HG02885 (cell line): ENCODE results near the gene MCM10.

ENCODE experiments used
- ATAC-seq: cut with Tn5 transposase; IDR thresholded peaks from one replicate; pipeline ENCODE4 v1.9.1; 2021; ENCODE audit warnings: mild to moderate bottlenecking; ENCODE audit not compliant: unreplicated experiment, poor library complexity

The MCM10 gene

GRCh38 chr10:13253726-13254125 lies 92.4 kb downstream of the MCM10 start:
- no peak for ATAC-seq

- ATAC-seq = no peak
Measured at GRCh38 chr10:13256627-13257026, 95.3 kb downstream of the MCM10 start.

DNA sequence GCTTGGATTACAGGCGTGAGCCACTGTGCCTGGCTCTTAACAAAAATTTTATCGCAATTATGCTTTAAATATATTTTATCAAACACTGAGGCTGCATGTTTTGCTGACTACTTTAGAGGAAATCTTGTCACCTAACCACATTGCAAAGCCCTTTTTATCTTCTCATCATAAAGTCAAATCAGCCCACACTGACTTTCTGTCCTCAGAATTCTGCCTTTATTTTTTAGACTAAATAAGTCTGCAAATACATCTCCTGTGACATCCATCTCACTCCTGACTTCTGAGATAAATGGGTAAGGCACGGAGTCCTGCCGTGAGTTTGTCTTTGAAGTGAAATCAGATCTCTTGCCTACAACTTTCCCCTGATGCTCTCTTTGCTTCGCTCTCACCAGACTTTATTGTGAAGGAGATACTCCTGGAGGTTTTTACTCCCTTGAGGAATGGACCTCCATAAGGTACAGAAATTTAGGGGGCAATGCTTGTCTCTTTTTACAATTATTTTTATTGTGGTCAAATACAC lies 96.3 kb downstream of the MCM10 start:
- ATAC-seq = no peak
